Body of pancreas (tissue), 4 donors: ENCODE data around the gene IFITM1. TPM values are rescaled to one million over a fixed set of nuclear protein-coding genes. Genes with fewer than 3 reads are reported as not detected.

Experiments used
- ATAC-seq: fragments of 150-250 bp; one replicate; pipeline ENCODE4 v1.9.1; 2016
- DNase-seq, 4 donors: peaks; one replicate each; pipeline ENCODE4 v3.0.0-alpha.2; 2019
- H3K27ac ChIP-seq, 4 donors: fragments of 200-600 bp; sonication (generic); 1 replicate in 3 of 4; 2 replicates in 1 of 4; pipeline versions ENCODE4 v1.5.1 to v1.6.1; 2016 to 2019; ENCODE audit warnings: mild to moderate bottlenecking in 1 of 4, mixed read lengths in 1 of 4, moderate library complexity in 1 of 4
- H3K27me3 ChIP-seq, 2 donors: fragments of 200-600 bp; sonication (generic); one replicate each; pipeline ENCODE4 v1.6.0; 2016; ENCODE audit warnings: mild to moderate bottlenecking in 1 of 2
- H3K36me3 ChIP-seq, 2 donors: fragments of 200-600 bp; sonication (generic); replicated peaks in 1 of 2; 2 replicates each; pipeline ENCODE4 v1.5.1; 2016; ENCODE audit warnings: low read depth in 2 of 2; ENCODE audit not compliant: insufficient read depth in 1 of 2
- H3K4me1 ChIP-seq: fragments of 200-600 bp; sonication (generic); one replicate; pipeline ENCODE4 v1.6.0; 2016
- H3K4me3 ChIP-seq, 2 donors: fragments of 200-600 bp; sonication (generic); 1 replicate in 1 of 2; 2 replicates in 1 of 2; pipeline ENCODE4 v1.5.1; 2016 to 2019
- H3K9me3 ChIP-seq, 3 donors: fragments of 200-600 bp; sonication (generic); 1 replicate in 2 of 3; 2 replicates in 1 of 3; pipeline ENCODE4 v1.5.1; 2016
- POLR2A ChIP-seq, 3 donors: fragments of 450-650 bp; IDR thresholded peaks; one replicate each; pipeline ENCODE4 v1.6.1; 2016; ENCODE audit warnings: antibody characterized with exemption in 3 of 3, mild to moderate bottlenecking in 2 of 3
- WGBS, 2 donors: methylation state at CpG; one replicate each; pipeline ENCODE4 v1.1.5; 2017; 5-methylcytosine and 5-hydroxymethylcytosine counted together
- intact Hi-C: fragments of 100-400 bp; cut with DNase I; formaldehyde crosslinking; loops from one replicate; pipeline ENCODE4 v1.15.1; 2023
- total RNA-seq, 2 donors: library from RNA; depleted of rRNA; stranded (reverse); fragments of >200 nt; gene quantifications; one replicate each; pipeline ENCODE4 v1.1.0, GENCODE V29; 2016
- TF ChIP-seq, protein P1 (sequence below), 7 experiments: fragments of 450-650 bp in 4 of 7; fragments of 200-600 bp in 3 of 7; sonication (generic) in 3 of 7; IDR thresholded peaks; one replicate each; pipeline ENCODE4 v1.5.1; 2016 to 2019; ENCODE audit warnings: antibody characterized with exemption in 7 of 7

Gene IFITM1
- total RNA-seq, 2 donors from 2014 or later, result 31.0 to 39.7 TPM

DNA sequence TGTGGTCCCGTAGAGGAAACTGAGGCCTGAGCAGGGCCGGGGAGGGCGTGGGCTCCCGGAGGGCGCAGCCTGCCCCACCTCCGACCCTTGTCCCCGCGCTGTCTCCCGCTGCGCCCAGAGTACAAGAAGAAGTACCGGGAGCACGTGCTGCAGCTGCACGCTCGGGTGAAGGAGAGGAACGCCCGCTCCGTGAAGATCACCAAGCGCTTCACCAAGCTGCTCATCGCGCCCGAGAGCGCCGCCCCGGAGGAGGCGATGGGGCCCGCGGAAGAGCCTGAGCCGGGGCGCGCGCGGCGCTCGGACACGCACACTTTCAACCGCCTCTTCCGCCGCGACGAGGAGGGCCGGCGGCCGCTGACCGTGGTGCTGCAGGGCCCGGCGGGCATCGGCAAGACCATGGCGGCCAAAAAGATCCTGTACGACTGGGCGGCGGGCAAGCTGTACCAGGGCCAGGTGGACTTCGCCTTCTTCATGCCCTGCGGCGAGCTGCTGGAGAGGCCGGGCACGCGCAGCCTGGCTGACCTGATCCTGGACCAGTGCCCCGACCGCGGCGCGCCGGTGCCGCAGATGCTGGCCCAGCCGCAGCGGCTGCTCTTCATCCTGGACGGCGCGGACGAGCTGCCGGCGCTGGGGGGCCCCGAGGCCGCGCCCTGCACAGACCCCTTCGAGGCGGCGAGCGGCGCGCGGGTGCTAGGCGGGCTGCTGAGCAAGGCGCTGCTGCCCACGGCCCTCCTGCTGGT, 33.7 kb upstream of the IFITM1 start:
- Histone ChIP-seq H3K27ac (no peak overlapping the region), H3K27me3 (peaks cover 0 to 13% of the 10 kb centered on the region in 2 donors), H3K9me3 (no peaks in the 10 kb centered on the region), H3K4me1 (peaks cover 24% of the 10 kb centered on the region), H3K4me3 (no peak overlapping the region), H3K36me3 (no peaks in the 10 kb centered on the region)
- no peak for TF ChIP-seq POLR2A (IDR thresholded peaks at IDR 0.05)
- TF ChIP-seq, protein P1, sequence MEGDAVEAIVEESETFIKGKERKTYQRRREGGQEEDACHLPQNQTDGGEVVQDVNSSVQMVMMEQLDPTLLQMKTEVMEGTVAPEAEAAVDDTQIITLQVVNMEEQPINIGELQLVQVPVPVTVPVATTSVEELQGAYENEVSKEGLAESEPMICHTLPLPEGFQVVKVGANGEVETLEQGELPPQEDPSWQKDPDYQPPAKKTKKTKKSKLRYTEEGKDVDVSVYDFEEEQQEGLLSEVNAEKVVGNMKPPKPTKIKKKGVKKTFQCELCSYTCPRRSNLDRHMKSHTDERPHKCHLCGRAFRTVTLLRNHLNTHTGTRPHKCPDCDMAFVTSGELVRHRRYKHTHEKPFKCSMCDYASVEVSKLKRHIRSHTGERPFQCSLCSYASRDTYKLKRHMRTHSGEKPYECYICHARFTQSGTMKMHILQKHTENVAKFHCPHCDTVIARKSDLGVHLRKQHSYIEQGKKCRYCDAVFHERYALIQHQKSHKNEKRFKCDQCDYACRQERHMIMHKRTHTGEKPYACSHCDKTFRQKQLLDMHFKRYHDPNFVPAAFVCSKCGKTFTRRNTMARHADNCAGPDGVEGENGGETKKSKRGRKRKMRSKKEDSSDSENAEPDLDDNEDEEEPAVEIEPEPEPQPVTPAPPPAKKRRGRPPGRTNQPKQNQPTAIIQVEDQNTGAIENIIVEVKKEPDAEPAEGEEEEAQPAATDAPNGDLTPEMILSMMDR (IDR thresholded peaks at IDR 0.05), result no peak
- peak; percentile 86 for ATAC-seq
- 4% methylated on average over 60 of the region's 85 CpGs; no CpG with 5 or more reads in 1 of the 2 donors for WGBS, 2 donors
- intact Hi-C loops, result no loop called here
- DNase-seq, result peak; percentile 77 to 83 (median 81)

GRCh38 chr11:280706-281485, 32.9 kb upstream of the IFITM1 start:
- H3K27ac ChIP-seq, result no peak overlapping the region
- peaks cover 0 to 13% of the 10 kb centered on the region in 2 donors for H3K27me3 ChIP-seq
- peak in 1 of 4 donors; percentile 13 for DNase-seq
- ATAC-seq, result peak; percentile 5
- peaks cover 24% of the 10 kb centered on the region for H3K4me1 ChIP-seq
- no peak overlapping the region for H3K4me3 ChIP-seq
- H3K36me3 ChIP-seq, result no peaks in the 10 kb centered on the region
- WGBS, 2 donors, result 7% methylated on average over 30 to 79 of the region's 79 CpGs
- TF ChIP-seq POLR2A (IDR thresholded peaks at IDR 0.05), result no peak
- TF ChIP-seq, protein P1 (IDR thresholded peaks at IDR 0.05), result no peak
- intact Hi-C loops, result no loop called here
- no peaks in the 10 kb centered on the region for H3K9me3 ChIP-seq

DNA sequence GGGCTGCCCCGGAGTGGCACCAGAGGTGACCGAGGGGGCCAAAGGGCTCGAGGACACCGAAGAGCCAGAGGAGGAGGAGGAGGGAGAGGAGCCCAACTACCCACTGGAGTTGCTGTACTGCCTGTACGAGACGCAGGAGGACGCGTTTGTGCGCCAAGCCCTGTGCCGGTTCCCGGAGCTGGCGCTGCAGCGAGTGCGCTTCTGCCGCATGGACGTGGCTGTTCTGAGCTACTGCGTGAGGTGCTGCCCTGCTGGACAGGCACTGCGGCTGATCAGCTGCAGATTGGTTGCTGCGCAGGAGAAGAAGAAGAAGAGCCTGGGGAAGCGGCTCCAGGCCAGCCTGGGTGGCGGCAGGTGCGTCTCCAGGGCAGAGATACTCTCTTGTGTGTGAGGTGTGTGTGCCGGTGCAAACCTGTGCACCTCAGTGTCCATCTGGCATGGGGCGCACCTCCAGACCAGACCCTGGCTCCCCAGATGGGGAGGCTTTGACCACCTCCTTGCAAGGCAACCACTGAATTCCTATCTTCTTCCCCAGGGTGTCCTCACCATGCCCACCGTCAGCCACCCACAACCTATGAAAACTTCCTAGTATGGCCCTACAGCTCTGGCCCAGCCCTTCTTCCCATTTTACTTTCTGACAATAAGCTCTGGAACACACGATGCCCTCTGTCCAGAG, 32.2 kb upstream of the IFITM1 start:
- peaks cover 26% of the 10 kb centered on the region for H3K4me1 ChIP-seq
- peaks cover 0 to 13% of the 10 kb centered on the region in 2 donors for H3K27me3 ChIP-seq
- intact Hi-C loops, result no loop called here
- no peaks in the 10 kb centered on the region for H3K36me3 ChIP-seq
- ATAC-seq, result no peak
- no peaks in the 10 kb centered on the region for H3K9me3 ChIP-seq
- no peak overlapping the region for H3K4me3 ChIP-seq
- H3K27ac ChIP-seq, result no peak overlapping the region
- WGBS, 2 donors, result 31 to 40% methylated on average over 26 of the region's 26 CpGs
- no peak for DNase-seq
- TF ChIP-seq, protein P1 (IDR thresholded peaks at IDR 0.05), result no peak
- TF ChIP-seq POLR2A (IDR thresholded peaks at IDR 0.05), result peak in 1 of 3 donors; percentile 4

DNA sequence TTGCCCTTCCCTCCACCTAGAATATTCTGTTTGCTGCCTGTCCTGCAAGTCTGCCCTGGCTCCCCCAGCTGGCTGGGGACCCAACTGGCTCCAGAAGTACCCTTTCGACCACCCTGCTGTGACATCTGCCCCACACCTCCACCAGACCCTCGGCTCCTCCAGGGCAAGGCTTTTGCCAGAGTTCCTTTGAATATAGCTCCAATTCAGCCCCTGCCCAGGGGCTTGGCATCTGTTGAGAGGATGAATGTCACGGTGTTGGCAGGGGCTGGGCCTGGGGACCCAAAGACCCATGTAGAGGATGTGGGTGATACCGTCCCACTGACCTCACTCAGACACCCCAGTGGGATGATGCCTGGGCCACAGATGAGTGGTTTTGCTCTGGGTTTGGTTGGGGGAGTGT, 31.7 kb upstream of the IFITM1 start:
- 66 to 75% methylated on average over 4 of the region's 4 CpGs for WGBS, 2 donors
- no peak for DNase-seq
- Histone ChIP-seq H3K4me3 (no peak overlapping the region), H3K27ac (no peak overlapping the region), H3K27me3 (peaks cover 0 to 13% of the 10 kb centered on the region in 2 donors), H3K9me3 (no peaks in the 10 kb centered on the region), H3K36me3 (no peaks in the 10 kb centered on the region), H3K4me1 (peaks cover 31% of the 10 kb centered on the region)
- intact Hi-C loops, result no loop called here
- no peak for ATAC-seq
- TF ChIP-seq POLR2A (IDR thresholded peaks at IDR 0.05), result no peak
- TF ChIP-seq, protein P1 (IDR thresholded peaks at IDR 0.05), result no peak
